Astrocyte (in vitro differentiated cells and primary cell): ENCODE data around the gene TUBA8. TPM values are rescaled to one million over a fixed set of nuclear protein-coding genes. Genes with fewer than 3 reads are reported as not detected.
A peak's percentile ranks its signal among the peaks of the same experiment; 100 is the strongest.

ENCODE experiments used
- DNase-seq: peaks from one replicate; pipeline ENCODE4 v3.0.0-alpha.2; 2010; ENCODE audit warnings: low read depth
- FAIRE-seq: peaks from 2 replicates; lab custom pipeline; 2011; peaks lifted over from hg19 to GRCh38; lab: Jason Lieb, UNC
- H2AFZ ChIP-seq: 2 replicates; pipeline ENCODE4 v1.6.0; 2012; ENCODE audit warnings: low read depth, low read length, inconsistent platforms
- H3K27ac ChIP-seq: 2 replicates; pipeline ENCODE4 v1.5.1; 2011; ENCODE audit warnings: low read depth, low read length, inconsistent platforms
- H3K27me3 ChIP-seq: 2 replicates; pipeline ENCODE4 v1.6.0; 2011; ENCODE audit warnings: low read length, inconsistent platforms; ENCODE audit not compliant: insufficient read depth
- H3K36me3 ChIP-seq: 2 replicates; pipeline ENCODE4 v1.5.1; 2011; ENCODE audit warnings: low read length, inconsistent platforms; ENCODE audit not compliant: insufficient read depth
- H3K4me1 ChIP-seq: 2 replicates; pipeline ENCODE4 v1.5.1; 2011; ENCODE audit warnings: low read length, inconsistent platforms; ENCODE audit not compliant: insufficient read depth
- H3K4me2 ChIP-seq: 2 replicates; pipeline ENCODE4 v1.6.0; 2012; ENCODE audit warnings: low read length, inconsistent platforms
- H3K4me3 ChIP-seq: 2 replicates; pipeline ENCODE4 v1.5.1; 2011; ENCODE audit warnings: low read depth, mild to moderate bottlenecking, low read length, inconsistent platforms; ENCODE audit not compliant: insufficient read depth
- H3K79me2 ChIP-seq: 2 replicates; pipeline ENCODE4 v1.6.0; 2012; ENCODE audit warnings: mild to moderate bottlenecking, low read length, inconsistent platforms; ENCODE audit not compliant: insufficient read depth
- H3K9ac ChIP-seq: 2 replicates; pipeline ENCODE4 v1.6.0; 2012; ENCODE audit warnings: mild to moderate bottlenecking, low read length, inconsistent platforms
- H3K9me3 ChIP-seq: 2 replicates; pipeline ENCODE4 v1.5.1; 2012; ENCODE audit warnings: low read depth, mild to moderate bottlenecking, low read length, inconsistent platforms; ENCODE audit not compliant: insufficient read depth
- H4K20me1 ChIP-seq: 2 replicates; pipeline ENCODE4 v1.6.0; 2012; ENCODE audit warnings: low read length, inconsistent platforms; ENCODE audit not compliant: insufficient read depth
- H3K27ac Mint-ChIP-seq: one replicate; pipeline ENCODE4 v1.8.0; 2021; ENCODE audit warnings: mild to moderate bottlenecking, mixed read lengths; ENCODE audit not compliant: unreplicated experiment
- H3K27me3 Mint-ChIP-seq: one replicate; pipeline ENCODE4 v1.8.0; 2021; ENCODE audit warnings: low read depth, mixed read lengths; ENCODE audit not compliant: unreplicated experiment
- H3K36me3 Mint-ChIP-seq: one replicate; pipeline ENCODE4 v1.8.0; 2021; ENCODE audit warnings: low read depth, mixed read lengths; ENCODE audit not compliant: unreplicated experiment
- H3K4me1 Mint-ChIP-seq: one replicate; pipeline ENCODE4 v1.8.0; 2021; ENCODE audit warnings: low read depth, mixed read lengths; ENCODE audit not compliant: unreplicated experiment
- H3K4me3 Mint-ChIP-seq: one replicate; pipeline ENCODE4 v1.8.0; 2021; ENCODE audit warnings: mild to moderate bottlenecking, moderate library complexity, mixed read lengths; ENCODE audit not compliant: unreplicated experiment
- H3K9me3 Mint-ChIP-seq: one replicate; pipeline ENCODE4 v1.8.0; 2021; ENCODE audit warnings: mild to moderate bottlenecking, mixed read lengths; ENCODE audit not compliant: unreplicated experiment
- EZH2 ChIP-seq: IDR thresholded peaks from 2 replicates; pipeline ENCODE4 v1.6.1; 2012; ENCODE audit warnings: mild to moderate bottlenecking, low read length, inconsistent platforms; ENCODE audit not compliant: insufficient read depth
- total RNA-seq: library from RNA; stranded (reverse); gene quantifications from 2 replicates; pipeline ENCODE4 v1.2.1, GENCODE V29; 2021
- TF ChIP-seq, protein P1 (sequence below): IDR thresholded peaks from 2 replicates; pipeline ENCODE4 v1.5.1; 2011; ENCODE audit warnings: low read depth, mild to moderate bottlenecking, inconsistent platforms, low read length, moderate library complexity; ENCODE audit not compliant: insufficient read depth

TUBA8 gene
- total RNA-seq, 1 donor from 2014 or later = 0.79 TPM

DNA sequence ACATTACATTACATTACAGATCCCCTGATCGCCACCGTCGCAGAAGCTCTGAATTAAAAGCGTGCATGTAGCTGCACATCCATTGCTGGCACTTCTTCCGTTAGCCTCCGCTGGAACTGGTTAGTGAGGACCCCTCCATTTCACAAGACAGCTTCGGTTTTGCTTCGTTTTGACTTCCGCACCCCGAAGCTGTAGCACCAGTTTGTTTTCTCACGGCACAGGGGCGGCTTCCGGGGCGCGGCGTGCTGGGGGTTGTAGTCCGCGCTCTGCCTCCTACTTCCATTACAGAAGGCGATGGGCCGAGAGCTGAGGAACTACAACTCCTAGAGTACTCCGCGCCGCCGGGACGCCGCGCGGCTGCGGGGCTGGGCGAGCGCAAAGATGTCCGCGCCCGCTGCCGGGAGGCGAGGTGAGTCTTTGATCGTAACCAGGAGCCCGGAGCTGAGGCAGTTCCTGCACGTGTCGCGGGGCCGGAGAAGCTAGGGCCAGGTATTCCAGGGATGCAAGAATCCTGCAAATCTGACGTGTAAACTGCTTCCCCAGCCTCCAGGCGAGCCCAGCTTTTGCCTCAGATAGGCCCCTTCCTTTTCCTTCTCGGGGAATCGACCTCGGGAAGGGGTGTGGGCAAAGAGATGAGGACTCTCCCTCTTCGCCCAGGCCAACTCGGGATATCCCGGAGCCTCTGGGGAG is 32.8 kb upstream of the TUBA8 start, which contains the start of gene PEX26:
Gene PEX26 (plus strand): TSS at position 352 of the 690 bp plus-strand sequence. CDS start 387 bp downstream, outside the sequence.
- no peaks in the 10 kb centered on the region for H3K9me3 Mint-ChIP-seq
- FAIRE-seq (no peak), DNase-seq (peak; percentile 93)
- H2AFZ ChIP-seq = peak within 1 kb of the TSS; percentile 98
- peaks cover 45% of the 10 kb centered on the region for H3K79me2 ChIP-seq
- H3K36me3 Mint-ChIP-seq = peaks cover 12% of the 10 kb centered on the region
- peak within 1 kb of the TSS; percentile 79 for H3K27ac ChIP-seq
- peaks cover 13% of the 10 kb centered on the region for H3K4me1 ChIP-seq
- H4K20me1 ChIP-seq = peaks cover 16% of the 10 kb centered on the region
- peak within 1 kb of the TSS; percentile 98 for H3K4me3 ChIP-seq
- H3K27ac Mint-ChIP-seq = peak within 1 kb of the TSS; percentile 94
- H3K9ac ChIP-seq = peak within 1 kb of the TSS; percentile 93
- H3K4me3 Mint-ChIP-seq = peak within 1 kb of the TSS; percentile 98
- H3K4me2 ChIP-seq = peak within 1 kb of the TSS; percentile 95
- peaks cover 33% of the 10 kb centered on the region for H3K4me1 Mint-ChIP-seq
- H3K36me3 ChIP-seq = peaks cover 5% of the 10 kb centered on the region
- H3K9me3 ChIP-seq = no peaks in the 10 kb centered on the region
- H3K27me3 ChIP-seq = no peaks in the 10 kb centered on the region
- TF ChIP-seq EZH2 = no peak
- H3K27me3 Mint-ChIP-seq = no peaks in the 10 kb centered on the region

DNA sequence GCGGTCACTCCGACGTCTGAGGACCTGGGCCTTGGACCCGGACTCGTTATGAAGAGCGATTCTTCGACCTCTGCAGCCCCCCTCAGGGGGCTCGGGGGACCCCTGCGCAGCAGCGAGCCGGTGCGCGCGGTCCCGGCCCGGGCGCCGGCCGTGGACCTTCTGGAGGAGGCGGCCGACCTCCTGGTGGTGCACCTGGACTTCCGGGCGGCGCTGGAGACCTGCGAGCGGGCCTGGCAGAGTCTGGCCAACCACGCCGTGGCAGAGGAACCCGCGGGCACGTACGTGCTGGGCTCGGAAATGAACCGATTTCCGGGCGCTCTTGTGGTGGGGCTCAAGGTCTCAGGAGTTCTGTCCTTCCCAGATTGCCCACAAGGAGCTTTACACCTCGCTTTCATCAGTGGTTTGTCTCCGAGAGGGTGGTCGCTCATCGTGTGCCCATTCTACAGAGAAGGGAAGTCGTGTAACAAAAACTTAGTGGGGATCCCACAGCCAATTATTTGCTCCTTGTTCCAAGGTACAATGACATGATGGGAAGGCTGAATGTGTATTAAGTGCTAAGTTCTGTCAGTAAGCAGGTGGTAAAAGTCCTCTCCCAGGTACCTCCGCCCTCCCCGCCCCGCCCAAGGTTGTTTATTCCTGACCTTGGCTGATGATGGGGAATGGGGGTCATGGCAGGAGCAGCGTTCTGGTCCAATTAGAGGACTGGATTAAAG is 32.1 kb upstream of the TUBA8 start:
- H2AFZ ChIP-seq = peak overlapping the region; percentile 91
- peaks cover 13% of the 10 kb centered on the region for H3K4me1 ChIP-seq
- peak overlapping the region; percentile 98 for H3K4me3 ChIP-seq
- no peaks in the 10 kb centered on the region for H3K9me3 ChIP-seq
- FAIRE-seq (no peak), DNase-seq (peak; percentile 10)
- Mint-ChIP-seq H3K36me3 (peaks cover 15% of the 10 kb centered on the region), H3K9me3 (no peaks in the 10 kb centered on the region), H3K4me3 (peak overlapping the region; percentile 98), H3K4me1 (peaks cover 33% of the 10 kb centered on the region), H3K27me3 (no peaks in the 10 kb centered on the region), H3K27ac (peak overlapping the region; percentile 85)
- peak overlapping the region; percentile 79 for H3K27ac ChIP-seq
- H3K27me3 ChIP-seq = no peaks in the 10 kb centered on the region
- peaks cover 51% of the 10 kb centered on the region for H3K79me2 ChIP-seq
- TF ChIP-seq, protein P1, sequence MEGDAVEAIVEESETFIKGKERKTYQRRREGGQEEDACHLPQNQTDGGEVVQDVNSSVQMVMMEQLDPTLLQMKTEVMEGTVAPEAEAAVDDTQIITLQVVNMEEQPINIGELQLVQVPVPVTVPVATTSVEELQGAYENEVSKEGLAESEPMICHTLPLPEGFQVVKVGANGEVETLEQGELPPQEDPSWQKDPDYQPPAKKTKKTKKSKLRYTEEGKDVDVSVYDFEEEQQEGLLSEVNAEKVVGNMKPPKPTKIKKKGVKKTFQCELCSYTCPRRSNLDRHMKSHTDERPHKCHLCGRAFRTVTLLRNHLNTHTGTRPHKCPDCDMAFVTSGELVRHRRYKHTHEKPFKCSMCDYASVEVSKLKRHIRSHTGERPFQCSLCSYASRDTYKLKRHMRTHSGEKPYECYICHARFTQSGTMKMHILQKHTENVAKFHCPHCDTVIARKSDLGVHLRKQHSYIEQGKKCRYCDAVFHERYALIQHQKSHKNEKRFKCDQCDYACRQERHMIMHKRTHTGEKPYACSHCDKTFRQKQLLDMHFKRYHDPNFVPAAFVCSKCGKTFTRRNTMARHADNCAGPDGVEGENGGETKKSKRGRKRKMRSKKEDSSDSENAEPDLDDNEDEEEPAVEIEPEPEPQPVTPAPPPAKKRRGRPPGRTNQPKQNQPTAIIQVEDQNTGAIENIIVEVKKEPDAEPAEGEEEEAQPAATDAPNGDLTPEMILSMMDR = no peak
- no peak for TF ChIP-seq EZH2
- peaks cover 22% of the 10 kb centered on the region for H4K20me1 ChIP-seq
- peak overlapping the region; percentile 95 for H3K4me2 ChIP-seq
- H3K36me3 ChIP-seq = peaks cover 9% of the 10 kb centered on the region
- peak overlapping the region; percentile 93 for H3K9ac ChIP-seq

DNA sequence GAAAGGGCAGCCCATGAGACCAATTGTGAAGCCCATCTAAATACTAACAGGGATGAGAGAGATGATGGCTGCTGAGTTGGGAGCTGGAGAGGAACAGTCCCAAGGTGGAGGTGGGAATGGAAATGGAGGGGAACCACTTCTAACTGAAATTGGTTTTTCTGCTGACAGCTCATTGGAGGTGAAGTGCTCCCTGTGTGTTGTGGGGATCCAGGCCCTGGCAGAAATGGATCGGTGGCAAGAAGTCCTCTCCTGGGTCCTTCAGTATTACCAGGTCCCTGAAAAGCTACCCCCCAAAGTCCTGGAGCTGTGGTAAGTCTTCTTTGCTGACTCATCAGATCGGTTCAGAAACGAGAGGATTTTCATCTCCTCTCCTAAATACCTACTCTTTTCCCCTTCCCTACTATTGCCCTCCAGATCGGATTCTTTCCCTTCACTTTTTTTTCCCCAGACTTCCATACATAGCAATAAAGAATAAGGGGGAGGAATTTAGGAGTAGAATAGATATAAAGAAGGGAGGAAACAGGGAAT is 30.8 kb upstream of the TUBA8 start:
- Histone ChIP-seq H3K27me3 (no peaks in the 10 kb centered on the region), H3K36me3 (peaks cover 14% of the 10 kb centered on the region), H3K4me3 (no peak overlapping the region), H3K9me3 (no peaks in the 10 kb centered on the region), H2AFZ (no peak overlapping the region), H3K9ac (no peak overlapping the region), H3K4me2 (no peak overlapping the region), H3K4me1 (peaks cover 13% of the 10 kb centered on the region), H3K79me2 (peaks cover 56% of the 10 kb centered on the region), H3K27ac (no peak overlapping the region), H4K20me1 (peaks cover 27% of the 10 kb centered on the region)
- H3K4me1 Mint-ChIP-seq = peaks cover 33% of the 10 kb centered on the region
- H3K4me3 Mint-ChIP-seq = peak overlapping the region; percentile 87
- DNase-seq = no peak
- H3K36me3 Mint-ChIP-seq = peaks cover 18% of the 10 kb centered on the region
- no peak for FAIRE-seq
- TF ChIP-seq, protein P1 = no peak
- no peak for TF ChIP-seq EZH2
- no peak overlapping the region for H3K27ac Mint-ChIP-seq
- no peaks in the 10 kb centered on the region for H3K27me3 Mint-ChIP-seq
- H3K9me3 Mint-ChIP-seq = no peaks in the 10 kb centered on the region
